Hepatocyte (in vitro differentiated cells): ENCODE data around the gene DENND1A.

Source experiments
- CTCF ChIP-seq: fragments of 200-600 bp; sonication (generic); IDR thresholded peaks from 2 replicates; pipeline ENCODE4 v1.5.1; 2016; ENCODE audit warnings: antibody characterized with exemption, mild to moderate bottlenecking; ENCODE audit not compliant: poor library complexity
- EZH2 ChIP-seq: fragments of 200-600 bp; sonication (generic); IDR thresholded peaks from 2 replicates; pipeline ENCODE4 v1.6.1; 2016; ENCODE audit warnings: antibody characterized with exemption, mild to moderate bottlenecking, borderline replicate concordance
- EZH2phosphoT487 ChIP-seq: fragments of 200-600 bp; sonication (generic); IDR thresholded peaks from one replicate; pipeline ENCODE4 v1.6.1; 2018; ENCODE audit warnings: antibody characterized with exemption, mild to moderate bottlenecking, low read depth, moderate library complexity; ENCODE audit not compliant: unreplicated experiment, severe bottlenecking

GRCh38 chr9:123408313-123409262, 521.3 kb downstream of the DENND1A start:
- TF ChIP-seq CTCF (no peak), EZH2phosphoT487 (no peak), EZH2 (no peak)
